Gastrocnemius medialis (tissue), 4 donors: ENCODE data around the gene IRS2.

Source experiments
- CTCF ChIP-seq, 5 experiments: fragments of 450-650 bp in 3 of 5; fragments of 200-600 bp in 2 of 5; sonication (generic) in 2 of 5; IDR thresholded peaks in 4 of 5; conservative IDR thresholded peaks in 1 of 5; 1 replicate in 4 of 5; 2 replicates in 1 of 5; pipeline ENCODE4 v1.5.1; 2016 to 2019; ENCODE audit warnings: antibody characterized with exemption in 5 of 5, mild to moderate bottlenecking in 3 of 5, moderate library complexity in 3 of 5
- POLR2A ChIP-seq, 2 donors: fragments of 450-650 bp; IDR thresholded peaks; one replicate each; pipeline ENCODE4 v1.6.1; 2017; ENCODE audit warnings: antibody characterized with exemption in 2 of 2, mild to moderate bottlenecking in 2 of 2, moderate library complexity in 2 of 2

GRCh38 chr13:109816808-109817203 is 30.4 kb upstream of the IRS2 start:
- no peak for TF ChIP-seq POLR2A (IDR thresholded peaks at IDR 0.05)
- TF ChIP-seq CTCF (IDR thresholded peaks at IDR 0.05 in 4 of 5, conservative IDR thresholded peaks at IDR 0.05 in 1 of 5): no peak
